SH-SY5Y (cell line): ENCODE measurements around the gene NR4A3.

Source experiments
- GATA2 ChIP-seq: IDR thresholded peaks from 2 replicates; pipeline ENCODE4 v1.6.1; 2011; ENCODE audit warnings: mild to moderate bottlenecking, low read depth, low read length
- GATA3 ChIP-seq: IDR thresholded peaks from 2 replicates; pipeline ENCODE4 v1.6.1; 2011; ENCODE audit warnings: low read depth, mild to moderate bottlenecking, low read length, moderate library complexity

DNA sequence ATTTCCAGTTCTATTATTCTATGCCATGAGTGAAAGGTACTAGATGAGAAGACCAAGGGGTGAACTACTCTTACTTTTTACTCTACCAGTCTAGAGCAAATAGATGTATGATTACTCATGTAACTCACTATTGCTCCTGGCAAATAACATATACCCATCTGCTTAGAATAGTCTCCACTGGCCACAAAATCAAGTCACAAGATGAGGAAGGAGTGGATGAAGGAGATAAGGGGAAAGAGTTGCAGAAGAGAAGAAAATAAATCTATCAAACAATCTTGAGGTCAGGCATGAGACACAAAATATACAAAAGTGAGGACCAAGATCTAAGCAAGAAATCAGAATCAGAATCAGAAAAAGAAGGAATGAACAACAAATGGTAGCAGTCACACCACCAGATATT is 13.7 kb upstream of the NR4A3 start:
- TF ChIP-seq GATA2, result no peak
- no peak for TF ChIP-seq GATA3
